ENCODE measurements around the gene DOK5.

The DOK5 gene

GRCh38 chr20:54608943-54609342 is 133.6 kb downstream of the DOK5 start:
- DNase-seq (ENCODE audit: low read depth in 2 of 2), result no peak

GRCh38 chr20:54611708-54612412 is 136.5 kb downstream of the DOK5 start:
- no peak for DNase-seq (ENCODE audit: low read depth in 2 of 2)

- DNase-seq (ENCODE audit: low read depth in 2 of 2), result no peak
These were observed 143.0 kb downstream of the DOK5 start for GRCh38 chr20:54618412-54618811.

GRCh38 chr20:54619181-54619580 is 143.8 kb downstream of the DOK5 start:
- DNase-seq (ENCODE audit: low read depth in 2 of 2), result no peak

GRCh38 chr20:54619682-54620081 is 144.3 kb downstream of the DOK5 start:
- no peak for DNase-seq (ENCODE audit: low read depth in 2 of 2)

GRCh38 chr20:54620611-54621010 is 145.2 kb downstream of the DOK5 start:
- no peak for DNase-seq (ENCODE audit: low read depth in 2 of 2)

- no peak for DNase-seq (ENCODE audit: low read depth in 2 of 2)
These were observed 147.2 kb downstream of the DOK5 start for GRCh38 chr20:54622333-54623295.

GRCh38 chr20:54623991-54624569 is 148.7 kb downstream of the DOK5 start:
- no peak for DNase-seq (ENCODE audit: low read depth in 2 of 2)

GRCh38 chr20:54624706-54625390 is 149.5 kb downstream of the DOK5 start:
- DNase-seq (ENCODE audit: low read depth in 2 of 2), result no peak

GRCh38 chr20:54625497-54625896 is 150.1 kb downstream of the DOK5 start:
- no peak for DNase-seq (ENCODE audit: low read depth in 2 of 2)

GRCh38 chr20:54626126-54626525 is 150.7 kb downstream of the DOK5 start:
- no peak for DNase-seq (ENCODE audit: low read depth in 2 of 2)

GRCh38 chr20:54629632-54630031 is 154.2 kb downstream of the DOK5 start:
- DNase-seq (ENCODE audit: low read depth in 2 of 2), result no peak

GRCh38 chr20:54630582-54630981 is 155.2 kb downstream of the DOK5 start:
- DNase-seq (ENCODE audit: low read depth in 2 of 2), result no peak

GRCh38 chr20:54631059-54631458 is 155.7 kb downstream of the DOK5 start:
- DNase-seq (ENCODE audit: low read depth in 2 of 2), result no peak

GRCh38 chr20:54633374-54634355 is 158.3 kb downstream of the DOK5 start:
- no peak for DNase-seq (ENCODE audit: low read depth in 2 of 2)

GRCh38 chr20:54636575-54636974 is 161.2 kb downstream of the DOK5 start:
- DNase-seq (ENCODE audit: low read depth in 2 of 2), result no peak

- DNase-seq (ENCODE audit: low read depth in 2 of 2), result no peak
These were observed 164.5 kb downstream of the DOK5 start for GRCh38 chr20:54639941-54640340.

- DNase-seq (ENCODE audit: low read depth in 2 of 2), result no peak
These were observed 165.4 kb downstream of the DOK5 start for GRCh38 chr20:54640800-54641199.

GRCh38 chr20:54642864-54643667 is 167.7 kb downstream of the DOK5 start:
- no peak for DNase-seq (ENCODE audit: low read depth in 2 of 2)

- no peak for DNase-seq (ENCODE audit: low read depth in 2 of 2)
These were observed 168.4 kb downstream of the DOK5 start for GRCh38 chr20:54643761-54644160.
